Lung (tissue), 12 donors: ENCODE measurements around the gene ROPN1. TPM values are rescaled to one million over a fixed set of nuclear protein-coding genes. Genes with fewer than 3 reads are reported as not detected.
"Not testable (repeated sequence)": the region's sequence is repeated elsewhere in the genome, so short reads cannot be mapped to it uniquely, and the experiment has no call there.

Experiments used
- ATAC-seq: fragments of 200-7000 bp; cut with Tn5 transposase; one replicate; pipeline ENCODE4 v1.9.1; 2020; ENCODE audit warnings: moderate number of reproducible peaks; ENCODE audit not compliant: insufficient read depth, low FRiP score
- DNase-seq, 3 donors: peaks; one replicate each; pipeline ENCODE4 v3.0.0-alpha.2; 2013 to 2017
- H3K27ac ChIP-seq, 2 donors: one replicate each; pipeline ENCODE4 v1.5.1; 2013; ENCODE audit warnings: mild to moderate bottlenecking in 2 of 2, moderate library complexity in 2 of 2, control low read depth in 1 of 2, inconsistent platforms in 1 of 2, low read depth in 1 of 2, low read length in 1 of 2
- H3K27me3 ChIP-seq, 3 donors: one replicate each; pipeline ENCODE4 v1.5.1; 2013; ENCODE audit warnings: low read length in 2 of 3; ENCODE audit not compliant: control insufficient read depth in 3 of 3, insufficient read depth in 3 of 3
- H3K36me3 ChIP-seq, 4 donors: one replicate each; pipeline ENCODE4 v1.5.1; 2013; ENCODE audit warnings: low read length in 4 of 4, mild to moderate bottlenecking in 1 of 4, moderate library complexity in 1 of 4; ENCODE audit not compliant: control insufficient read depth in 4 of 4, insufficient read depth in 4 of 4
- H3K4me1 ChIP-seq, 5 donors: one replicate each; pipeline ENCODE4 v1.5.1; 2013; ENCODE audit warnings: low read length in 5 of 5, mild to moderate bottlenecking in 2 of 5, moderate library complexity in 1 of 5; ENCODE audit not compliant: control insufficient read depth in 5 of 5, insufficient read depth in 5 of 5
- H3K4me3 ChIP-seq: one replicate; pipeline ENCODE4 v1.5.1; 2013; ENCODE audit warnings: mild to moderate bottlenecking, control low read depth, moderate library complexity
- H3K9ac ChIP-seq, 2 donors: one replicate each; pipeline ENCODE4 v1.5.1; 2013; ENCODE audit warnings: low read length in 2 of 2, control low read depth in 1 of 2; ENCODE audit not compliant: insufficient read depth in 1 of 2
- H3K9me3 ChIP-seq, 4 donors: one replicate each; pipeline ENCODE4 v1.5.1; 2013; ENCODE audit warnings: low read length in 3 of 4, mild to moderate bottlenecking in 1 of 4, moderate library complexity in 1 of 4; ENCODE audit not compliant: control insufficient read depth in 4 of 4, insufficient read depth in 3 of 4
- WGBS, 2 donors: extraction: QIAGEN DNeasy Blood & Tissue Kit; methylation state at CpG; one replicate each; pipeline ENCODE4 v1.1.7; 2013; 5-methylcytosine and 5-hydroxymethylcytosine counted together
- polyA plus RNA-seq, 2 donors: library from polyadenylated mRNA; stranded (reverse); fragments of 200-250 nt; gene quantifications; one replicate each; pipeline ENCODE4 v1.2.1, GENCODE V29; 2013
- total RNA-seq, 2 donors: library from RNA; depleted of rRNA in 1 of 2; stranded (reverse); fragments of >200 nt in 1 of 2; gene quantifications; one replicate each; pipeline ENCODE4 v1.2.1, GENCODE V29; 2014 to 2021
- TF ChIP-seq, protein P1 (sequence below): IDR thresholded peaks from 2 replicates; pipeline ENCODE4 v1.5.1; 2012; ENCODE audit warnings: mild to moderate bottlenecking; ENCODE audit errors: control extremely low read depth, extremely low read depth
- donor health status: control.
- donor health status: control.
- donor health status: Bipolar disorder and iron deficiency.
- donor health status: healthy.
- donor health status: DM: yes; HTN: yes; CAD: no.

ROPN1 gene
- total and polyA plus RNA-seq, 4 donors = not detected

GRCh38 chr3:123976181-123976898, 15.6 kb downstream of the ROPN1 start:
- 75 to 79% methylated on average over 4 of the region's 4 CpGs for WGBS, 2 donors
- not testable (repeated sequence) for DNase-seq, H3K27me3 ChIP-seq, H3K27ac ChIP-seq, H3K9ac ChIP-seq, H3K9me3 ChIP-seq, H3K4me1 ChIP-seq, H3K36me3 ChIP-seq, ATAC-seq, H3K4me3 ChIP-seq

- not testable (repeated sequence) for H3K9me3 ChIP-seq, H3K4me3 ChIP-seq, H3K27ac ChIP-seq, H3K4me1 ChIP-seq, H3K27me3 ChIP-seq, ATAC-seq, H3K9ac ChIP-seq, H3K36me3 ChIP-seq, DNase-seq
- WGBS, 2 donors = 73 to 94% methylated on average over 4 to 5 of the region's 7 CpGs
These were observed 16.9 kb downstream of the ROPN1 start for GRCh38 chr3:123975030-123975429.

- no peak for ATAC-seq
- H3K4me3 ChIP-seq = no peak overlapping the region
- no peaks in the 10 kb centered on the region for H3K9me3 ChIP-seq
- H3K27ac ChIP-seq = no peak overlapping the region
- H3K36me3 ChIP-seq = no peaks in the 10 kb centered on the region
- no peaks in the 10 kb centered on the region for H3K4me1 ChIP-seq
- H3K27me3 ChIP-seq = no peaks in the 10 kb centered on the region
- no peak for DNase-seq
- H3K9ac ChIP-seq = no peak overlapping the region
- TF ChIP-seq, protein P1, sequence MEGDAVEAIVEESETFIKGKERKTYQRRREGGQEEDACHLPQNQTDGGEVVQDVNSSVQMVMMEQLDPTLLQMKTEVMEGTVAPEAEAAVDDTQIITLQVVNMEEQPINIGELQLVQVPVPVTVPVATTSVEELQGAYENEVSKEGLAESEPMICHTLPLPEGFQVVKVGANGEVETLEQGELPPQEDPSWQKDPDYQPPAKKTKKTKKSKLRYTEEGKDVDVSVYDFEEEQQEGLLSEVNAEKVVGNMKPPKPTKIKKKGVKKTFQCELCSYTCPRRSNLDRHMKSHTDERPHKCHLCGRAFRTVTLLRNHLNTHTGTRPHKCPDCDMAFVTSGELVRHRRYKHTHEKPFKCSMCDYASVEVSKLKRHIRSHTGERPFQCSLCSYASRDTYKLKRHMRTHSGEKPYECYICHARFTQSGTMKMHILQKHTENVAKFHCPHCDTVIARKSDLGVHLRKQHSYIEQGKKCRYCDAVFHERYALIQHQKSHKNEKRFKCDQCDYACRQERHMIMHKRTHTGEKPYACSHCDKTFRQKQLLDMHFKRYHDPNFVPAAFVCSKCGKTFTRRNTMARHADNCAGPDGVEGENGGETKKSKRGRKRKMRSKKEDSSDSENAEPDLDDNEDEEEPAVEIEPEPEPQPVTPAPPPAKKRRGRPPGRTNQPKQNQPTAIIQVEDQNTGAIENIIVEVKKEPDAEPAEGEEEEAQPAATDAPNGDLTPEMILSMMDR = no peak
These were observed 20.5 kb downstream of the ROPN1 start for GRCh38 chr3:123971406-123971805.

DNA sequence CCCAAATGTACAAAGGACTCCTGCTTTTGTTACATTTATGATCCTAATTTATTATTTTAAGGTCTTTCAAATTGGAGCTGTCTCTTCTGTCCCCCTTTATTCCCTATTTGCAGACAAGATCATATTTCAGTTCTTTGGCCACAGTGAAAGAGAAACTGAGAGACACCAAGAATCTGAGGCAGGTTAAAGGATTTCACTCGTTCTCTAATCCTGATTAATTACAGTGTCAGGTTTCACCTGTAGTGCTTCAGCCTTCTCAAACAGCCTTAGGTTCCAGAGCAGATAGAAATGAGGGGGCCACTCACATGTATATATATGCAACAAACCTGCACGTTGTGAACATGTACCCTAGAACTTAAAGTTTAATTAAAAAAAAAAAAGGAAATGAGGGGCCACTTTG, 24.7 kb downstream of the ROPN1 start:
- not testable (repeated sequence) for H3K9ac ChIP-seq, H3K4me1 ChIP-seq, H3K36me3 ChIP-seq, H3K9me3 ChIP-seq, H3K27me3 ChIP-seq, H3K4me3 ChIP-seq, ATAC-seq, DNase-seq, H3K27ac ChIP-seq
- 36 to 38% methylated on average over 2 of the region's 2 CpGs for WGBS, 2 donors

GRCh38 chr3:123966799-123967198, 25.1 kb downstream of the ROPN1 start:
- DNase-seq, ATAC-seq, H3K9me3 ChIP-seq, H3K4me1 ChIP-seq, H3K27me3 ChIP-seq, H3K36me3 ChIP-seq, H3K9ac ChIP-seq, H3K27ac ChIP-seq, H3K4me3 ChIP-seq: not testable (repeated sequence)
- WGBS, 2 donors = 64 to 68% methylated on average over 1 of the region's 1 CpG

- H3K9me3 ChIP-seq, H3K27me3 ChIP-seq, H3K36me3 ChIP-seq, H3K4me1 ChIP-seq, DNase-seq, H3K27ac ChIP-seq, H3K9ac ChIP-seq, ATAC-seq, H3K4me3 ChIP-seq: not testable (repeated sequence)
- WGBS, 2 donors = 85 to 91% methylated on average over 1 of the region's 1 CpG
These were observed 27.1 kb downstream of the ROPN1 start for GRCh38 chr3:123964793-123965192.
